ENCODE data around the gene PRRT2. TPM values are rescaled to one million over a fixed set of nuclear protein-coding genes. Genes with fewer than 3 reads are reported as not detected.

The PRRT2 gene
- total RNA-seq, 1 experiment from 2014 or later, result 20.5 TPM

GRCh38 chr16:29807426-29808218, 4.4 kb upstream of the PRRT2 start (continued):
- TF ChIP-seq TEAD1 (CRISPR knock-in tag; IDR thresholded peaks at IDR 0.05) (peak; percentile 58; the same call in 1 of the 2 replicates), ARID4B (CRISPR knock-in tag; IDR thresholded peaks at IDR 0.05; ENCODE audit: borderline replicate concordance) (peak; percentile 97), FOXK1 (CRISPR knock-in tag; IDR thresholded peaks at IDR 0.05) (peak; percentile 70; the same call in 1 of the 2 replicates), RORB (CRISPR knock-in tag; IDR thresholded peaks at IDR 0.05) (no peak), SP1 (CRISPR knock-in tag; conservative IDR thresholded peaks at IDR 0.05) (0 out of 2 replicates have a peak, but pooled peaks have one; percentile 10), TP53 (CRISPR knock-in tag; IDR thresholded peaks at IDR 0.05) (peak; percentile 71; the same call in 1 of the 2 replicates), ZSCAN18 (CRISPR knock-in tag; IDR thresholded peaks at IDR 0.05) (no peak), PRDM15 (CRISPR knock-in tag; IDR thresholded peaks at IDR 0.05) (no peak), SOX15 (CRISPR knock-in tag; IDR thresholded peaks at IDR 0.05) (no peak), STAT6 (CRISPR knock-in tag; conservative IDR thresholded peaks at IDR 0.05; ENCODE audit: low read depth) (no peak), ZNF121 (CRISPR knock-in tag; IDR thresholded peaks at IDR 0.05) (peak; percentile 57), ESRRA (CRISPR knock-in tag; IDR thresholded peaks at IDR 0.05; ENCODE audit: borderline replicate concordance) (peak; percentile 73; the same call in 1 of the 2 replicates), ZNF263 (CRISPR knock-in tag; IDR thresholded peaks at IDR 0.05; ENCODE audit: low read depth) (no peak), ZNF138 (CRISPR knock-in tag; conservative IDR thresholded peaks at IDR 0.05) (no peak)
- TF ChIP-seq, protein P1, sequence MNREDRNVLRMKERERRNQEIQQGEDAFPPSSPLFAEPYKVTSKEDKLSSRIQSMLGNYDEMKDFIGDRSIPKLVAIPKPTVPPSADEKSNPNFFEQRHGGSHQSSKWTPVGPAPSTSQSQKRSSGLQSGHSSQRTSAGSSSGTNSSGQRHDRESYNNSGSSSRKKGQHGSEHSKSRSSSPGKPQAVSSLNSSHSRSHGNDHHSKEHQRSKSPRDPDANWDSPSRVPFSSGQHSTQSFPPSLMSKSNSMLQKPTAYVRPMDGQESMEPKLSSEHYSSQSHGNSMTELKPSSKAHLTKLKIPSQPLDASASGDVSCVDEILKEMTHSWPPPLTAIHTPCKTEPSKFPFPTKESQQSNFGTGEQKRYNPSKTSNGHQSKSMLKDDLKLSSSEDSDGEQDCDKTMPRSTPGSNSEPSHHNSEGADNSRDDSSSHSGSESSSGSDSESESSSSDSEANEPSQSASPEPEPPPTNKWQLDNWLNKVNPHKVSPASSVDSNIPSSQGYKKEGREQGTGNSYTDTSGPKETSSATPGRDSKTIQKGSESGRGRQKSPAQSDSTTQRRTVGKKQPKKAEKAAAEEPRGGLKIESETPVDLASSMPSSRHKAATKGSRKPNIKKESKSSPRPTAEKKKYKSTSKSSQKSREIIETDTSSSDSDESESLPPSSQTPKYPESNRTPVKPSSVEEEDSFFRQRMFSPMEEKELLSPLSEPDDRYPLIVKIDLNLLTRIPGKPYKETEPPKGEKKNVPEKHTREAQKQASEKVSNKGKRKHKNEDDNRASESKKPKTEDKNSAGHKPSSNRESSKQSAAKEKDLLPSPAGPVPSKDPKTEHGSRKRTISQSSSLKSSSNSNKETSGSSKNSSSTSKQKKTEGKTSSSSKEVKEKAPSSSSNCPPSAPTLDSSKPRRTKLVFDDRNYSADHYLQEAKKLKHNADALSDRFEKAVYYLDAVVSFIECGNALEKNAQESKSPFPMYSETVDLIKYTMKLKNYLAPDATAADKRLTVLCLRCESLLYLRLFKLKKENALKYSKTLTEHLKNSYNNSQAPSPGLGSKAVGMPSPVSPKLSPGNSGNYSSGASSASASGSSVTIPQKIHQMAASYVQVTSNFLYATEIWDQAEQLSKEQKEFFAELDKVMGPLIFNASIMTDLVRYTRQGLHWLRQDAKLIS (CRISPR knock-in tag; IDR thresholded peaks at IDR 0.05; ENCODE audit: borderline replicate concordance), result peak; percentile 82; the same call in 1 of the 2 replicates
- TF ChIP-seq, protein P2, sequence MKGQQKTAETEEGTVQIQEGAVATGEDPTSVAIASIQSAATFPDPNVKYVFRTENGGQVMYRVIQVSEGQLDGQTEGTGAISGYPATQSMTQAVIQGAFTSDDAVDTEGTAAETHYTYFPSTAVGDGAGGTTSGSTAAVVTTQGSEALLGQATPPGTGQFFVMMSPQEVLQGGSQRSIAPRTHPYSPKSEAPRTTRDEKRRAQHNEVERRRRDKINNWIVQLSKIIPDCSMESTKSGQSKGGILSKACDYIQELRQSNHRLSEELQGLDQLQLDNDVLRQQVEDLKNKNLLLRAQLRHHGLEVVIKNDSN (CRISPR knock-in tag; IDR thresholded peaks at IDR 0.05), result peak; percentile 84
- TF ChIP-seq, protein P3, sequence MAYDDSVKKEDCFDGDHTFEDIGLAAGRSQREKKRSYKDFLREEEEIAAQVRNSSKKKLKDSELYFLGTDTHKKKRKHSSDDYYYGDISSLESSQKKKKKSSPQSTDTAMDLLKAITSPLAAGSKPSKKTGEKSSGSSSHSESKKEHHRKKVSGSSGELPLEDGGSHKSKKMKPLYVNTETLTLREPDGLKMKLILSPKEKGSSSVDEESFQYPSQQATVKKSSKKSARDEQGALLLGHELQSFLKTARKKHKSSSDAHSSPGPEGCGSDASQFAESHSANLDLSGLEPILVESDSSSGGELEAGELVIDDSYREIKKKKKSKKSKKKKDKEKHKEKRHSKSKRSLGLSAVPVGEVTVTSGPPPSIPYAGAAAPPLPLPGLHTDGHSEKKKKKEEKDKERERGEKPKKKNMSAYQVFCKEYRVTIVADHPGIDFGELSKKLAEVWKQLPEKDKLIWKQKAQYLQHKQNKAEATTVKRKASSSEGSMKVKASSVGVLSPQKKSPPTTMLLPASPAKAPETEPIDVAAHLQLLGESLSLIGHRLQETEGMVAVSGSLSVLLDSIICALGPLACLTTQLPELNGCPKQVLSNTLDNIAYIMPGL (CRISPR knock-in tag; IDR thresholded peaks at IDR 0.05), result peak; percentile 80; the same call in 1 of the 2 replicates
- TF ChIP-seq, protein P4, sequence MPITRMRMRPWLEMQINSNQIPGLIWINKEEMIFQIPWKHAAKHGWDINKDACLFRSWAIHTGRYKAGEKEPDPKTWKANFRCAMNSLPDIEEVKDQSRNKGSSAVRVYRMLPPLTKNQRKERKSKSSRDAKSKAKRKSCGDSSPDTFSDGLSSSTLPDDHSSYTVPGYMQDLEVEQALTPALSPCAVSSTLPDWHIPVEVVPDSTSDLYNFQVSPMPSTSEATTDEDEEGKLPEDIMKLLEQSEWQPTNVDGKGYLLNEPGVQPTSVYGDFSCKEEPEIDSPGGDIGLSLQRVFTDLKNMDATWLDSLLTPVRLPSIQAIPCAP (CRISPR knock-in tag; IDR thresholded peaks at IDR 0.05), result no peak
